ENCODE measurements around the gene ZMIZ1. TPM values are rescaled to one million over a fixed set of nuclear protein-coding genes. Genes with fewer than 3 reads are reported as not detected.

The ZMIZ1 gene
- total RNA-seq, 1 experiment from 2014 or later, result 28.4 TPM

DNA sequence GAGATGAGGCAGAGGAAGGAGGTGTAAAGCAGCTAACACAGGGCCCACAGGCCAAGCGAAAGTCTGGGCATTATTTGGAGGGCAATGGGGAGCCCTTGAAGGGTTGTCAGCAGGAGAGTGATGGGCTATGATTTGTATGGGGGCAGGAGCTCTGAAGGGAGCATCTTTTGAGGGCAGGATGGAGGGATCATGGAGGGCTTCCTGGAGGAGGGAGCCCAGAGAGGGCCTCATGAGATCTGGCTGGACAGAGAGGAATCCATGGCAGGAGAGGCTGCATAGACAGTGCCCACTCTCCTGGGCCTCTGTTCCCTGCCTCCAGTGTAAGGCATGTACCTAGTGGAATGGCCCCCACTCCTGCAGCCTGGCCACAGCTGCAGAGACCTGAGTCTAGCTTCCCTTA is 141.9 kb downstream of the ZMIZ1 start:
- ChIA-PET RAD21 (ENCODE audit: low non-redundant PET in 1 of 2, low total read pairs in 2 of 2, uncharacterized antibody in 2 of 2, unreplicated experiment in 2 of 2) (no interaction called here), POLR2A (no interaction called here), CTCF (no interaction called here)
- ATAC-seq (no peak), DNase-seq (ENCODE audit: low read depth, low spot score) (no peak)
- no peak overlapping the region for H2AFZ ChIP-seq (ENCODE audit: low read depth, low read length, poor library complexity, severe bottlenecking)
- BruUV-seq (replicated peaks), result no TSS peak
- H3K79me2 ChIP-seq (ENCODE audit: insufficient read depth, low read length), result no peaks in the 10 kb centered on the region
- H3K27me3 ChIP-seq (ENCODE audit: insufficient read depth, low read length), result no peaks in the 10 kb centered on the region
- H4K20me1 ChIP-seq (ENCODE audit: insufficient read depth), result no peaks in the 10 kb centered on the region
- no peak overlapping the region for H3K9ac ChIP-seq (ENCODE audit: low read length)
- H3K4me1 ChIP-seq (ENCODE audit: control insufficient read depth in 1 of 2, insufficient read depth in 2 of 2, low read length in 2 of 2), result no peaks in the 10 kb centered on the region
- intact Hi-C loops (cut with micrococcal nuclease), result no loop called here
- H3K4me3 ChIP-seq (replicated peaks in 1 of 2; ENCODE audit: low read depth in 1 of 2, low read length in 2 of 2), result no peak overlapping the region
- no peak overlapping the region for H3K4me2 ChIP-seq (ENCODE audit: low read length)
- H3K9me2 ChIP-seq (ENCODE audit: insufficient read depth), result no peaks in the 10 kb centered on the region
- peaks cover 0 to 3% of the 10 kb centered on the region in 2 experiments; a peak in 2 of 4 replicates for H3K36me3 ChIP-seq (ENCODE audit: control insufficient read depth in 1 of 2, insufficient read depth in 2 of 2, low read length in 2 of 2)
- no peaks in the 10 kb centered on the region for H3K9me3 ChIP-seq (ENCODE audit: control insufficient read depth in 1 of 2, insufficient read depth in 1 of 2, low read depth in 1 of 2, low read length in 2 of 2)
- no peak for TF ChIP-seq ZNF274 (IDR thresholded peaks at IDR 0.05; ENCODE audit: low read depth, low read length)
- no peak for TF ChIP-seq YY1 (IDR thresholded peaks at IDR 0.05; ENCODE audit: extremely low read depth, insufficient replicate concordance, low read depth, low read length)
- TF ChIP-seq, protein P1, sequence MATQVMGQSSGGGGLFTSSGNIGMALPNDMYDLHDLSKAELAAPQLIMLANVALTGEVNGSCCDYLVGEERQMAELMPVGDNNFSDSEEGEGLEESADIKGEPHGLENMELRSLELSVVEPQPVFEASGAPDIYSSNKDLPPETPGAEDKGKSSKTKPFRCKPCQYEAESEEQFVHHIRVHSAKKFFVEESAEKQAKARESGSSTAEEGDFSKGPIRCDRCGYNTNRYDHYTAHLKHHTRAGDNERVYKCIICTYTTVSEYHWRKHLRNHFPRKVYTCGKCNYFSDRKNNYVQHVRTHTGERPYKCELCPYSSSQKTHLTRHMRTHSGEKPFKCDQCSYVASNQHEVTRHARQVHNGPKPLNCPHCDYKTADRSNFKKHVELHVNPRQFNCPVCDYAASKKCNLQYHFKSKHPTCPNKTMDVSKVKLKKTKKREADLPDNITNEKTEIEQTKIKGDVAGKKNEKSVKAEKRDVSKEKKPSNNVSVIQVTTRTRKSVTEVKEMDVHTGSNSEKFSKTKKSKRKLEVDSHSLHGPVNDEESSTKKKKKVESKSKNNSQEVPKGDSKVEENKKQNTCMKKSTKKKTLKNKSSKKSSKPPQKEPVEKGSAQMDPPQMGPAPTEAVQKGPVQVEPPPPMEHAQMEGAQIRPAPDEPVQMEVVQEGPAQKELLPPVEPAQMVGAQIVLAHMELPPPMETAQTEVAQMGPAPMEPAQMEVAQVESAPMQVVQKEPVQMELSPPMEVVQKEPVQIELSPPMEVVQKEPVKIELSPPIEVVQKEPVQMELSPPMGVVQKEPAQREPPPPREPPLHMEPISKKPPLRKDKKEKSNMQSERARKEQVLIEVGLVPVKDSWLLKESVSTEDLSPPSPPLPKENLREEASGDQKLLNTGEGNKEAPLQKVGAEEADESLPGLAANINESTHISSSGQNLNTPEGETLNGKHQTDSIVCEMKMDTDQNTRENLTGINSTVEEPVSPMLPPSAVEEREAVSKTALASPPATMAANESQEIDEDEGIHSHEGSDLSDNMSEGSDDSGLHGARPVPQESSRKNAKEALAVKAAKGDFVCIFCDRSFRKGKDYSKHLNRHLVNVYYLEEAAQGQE (IDR thresholded peaks at IDR 0.05; ENCODE audit: low read depth), result no peak
- TF ChIP-seq SRF (IDR thresholded peaks at IDR 0.05; ENCODE audit: low read depth), result no peak
- no peak for TF ChIP-seq POLR2A (IDR thresholded peaks at IDR 0.05; ENCODE audit: borderline replicate concordance, extremely low read depth, insufficient read depth, insufficient read length)
- no peak for TF ChIP-seq ELF1 (IDR thresholded peaks at IDR 0.05; ENCODE audit: borderline replicate concordance, low read depth)
- TF ChIP-seq JUND (IDR thresholded peaks at IDR 0.05), result no peak
- TF ChIP-seq ZFX (IDR thresholded peaks at IDR 0.05), result no peak
- TF ChIP-seq, protein P2, sequence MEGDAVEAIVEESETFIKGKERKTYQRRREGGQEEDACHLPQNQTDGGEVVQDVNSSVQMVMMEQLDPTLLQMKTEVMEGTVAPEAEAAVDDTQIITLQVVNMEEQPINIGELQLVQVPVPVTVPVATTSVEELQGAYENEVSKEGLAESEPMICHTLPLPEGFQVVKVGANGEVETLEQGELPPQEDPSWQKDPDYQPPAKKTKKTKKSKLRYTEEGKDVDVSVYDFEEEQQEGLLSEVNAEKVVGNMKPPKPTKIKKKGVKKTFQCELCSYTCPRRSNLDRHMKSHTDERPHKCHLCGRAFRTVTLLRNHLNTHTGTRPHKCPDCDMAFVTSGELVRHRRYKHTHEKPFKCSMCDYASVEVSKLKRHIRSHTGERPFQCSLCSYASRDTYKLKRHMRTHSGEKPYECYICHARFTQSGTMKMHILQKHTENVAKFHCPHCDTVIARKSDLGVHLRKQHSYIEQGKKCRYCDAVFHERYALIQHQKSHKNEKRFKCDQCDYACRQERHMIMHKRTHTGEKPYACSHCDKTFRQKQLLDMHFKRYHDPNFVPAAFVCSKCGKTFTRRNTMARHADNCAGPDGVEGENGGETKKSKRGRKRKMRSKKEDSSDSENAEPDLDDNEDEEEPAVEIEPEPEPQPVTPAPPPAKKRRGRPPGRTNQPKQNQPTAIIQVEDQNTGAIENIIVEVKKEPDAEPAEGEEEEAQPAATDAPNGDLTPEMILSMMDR (IDR thresholded peaks at IDR 0.05 in 2 of 3, conservative IDR thresholded peaks at IDR 0.05 in 1 of 3; ENCODE audit: borderline replicate concordance in 1 of 3, insufficient read depth in 1 of 3, low read depth in 2 of 3, low read length in 2 of 3), result no peak
- no peak overlapping the region for H3K27ac ChIP-seq (ENCODE audit: low read depth, low read length)
